GM12874 (cell line): Measurements from ENCODE around the gene NID1.

ENCODE experiments used
- CTCF ChIP-seq: IDR thresholded peaks from 2 replicates; pipeline ENCODE4 v1.5.1; 2011; ENCODE audit warnings: low read depth, mild to moderate bottlenecking, control low read depth, low read length, moderate library complexity; ENCODE audit not compliant: insufficient read depth

The NID1 gene

GRCh38 chr1:235931171-235931738 lies 133.6 kb downstream of the NID1 start:
- no peak for TF ChIP-seq CTCF

DNA sequence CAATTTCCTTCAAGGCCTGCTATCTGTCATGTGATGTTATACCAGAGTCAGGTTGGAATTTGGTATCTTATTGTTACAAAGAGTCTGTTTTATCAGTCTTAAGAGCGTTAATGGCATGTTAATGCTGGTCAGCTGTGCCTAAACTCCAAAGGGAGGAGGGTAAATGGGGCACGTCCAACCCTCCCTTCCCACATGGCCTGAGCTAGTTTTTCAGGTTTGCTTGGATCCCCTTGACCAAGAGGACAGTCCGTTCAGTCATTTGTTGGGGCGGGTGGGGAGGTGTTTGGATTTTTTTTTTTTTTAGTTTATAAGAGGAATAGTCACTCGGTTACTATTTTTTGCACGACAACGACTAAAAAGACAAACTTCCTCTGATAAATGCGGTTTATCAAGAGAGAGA lies 134.3 kb downstream of the NID1 start:
- no peak for TF ChIP-seq CTCF

- TF ChIP-seq CTCF, result no peak
Observed at GRCh38 chr1:235929216-235929615, 135.7 kb downstream of the NID1 start.

GRCh38 chr1:235928197-235928596 lies 136.7 kb downstream of the NID1 start:
- TF ChIP-seq CTCF, result no peak
